HUES48 (cell line): Measurements from ENCODE around the gene ERH.

Source experiments
- H3K27ac ChIP-seq: one replicate; pipeline ENCODE4 v1.7.0; 2013; ENCODE audit warnings: low read depth, low read length, inconsistent platforms
- H3K27me3 ChIP-seq: 2 replicates; pipeline ENCODE4 v1.6.1; 2013; ENCODE audit warnings: mild to moderate bottlenecking, low read length; ENCODE audit not compliant: control insufficient read depth, insufficient read depth
- H3K36me3 ChIP-seq: 2 replicates; pipeline ENCODE4 v1.6.1; 2013; ENCODE audit warnings: low read length; ENCODE audit not compliant: control insufficient read depth, insufficient read depth
- H3K4me1 ChIP-seq: 2 replicates; pipeline ENCODE4 v1.6.1; 2013; ENCODE audit warnings: mild to moderate bottlenecking, low read length; ENCODE audit not compliant: control insufficient read depth, insufficient read depth
- H3K4me3 ChIP-seq: 2 replicates; pipeline ENCODE4 v1.5.1; 2013; ENCODE audit warnings: mild to moderate bottlenecking, low read depth, low read length
- H3K9ac ChIP-seq: 2 replicates; pipeline ENCODE4 v1.6.1; 2013; ENCODE audit warnings: mild to moderate bottlenecking, low read depth, low read length, moderate library complexity
- H3K9me3 ChIP-seq: 2 replicates; pipeline ENCODE4 v1.6.1; 2013; ENCODE audit warnings: low read length; ENCODE audit not compliant: control insufficient read depth, insufficient read depth

ERH gene

GRCh38 chr14:69356903-69357543 is 41.1 kb downstream of the ERH start:
- H3K36me3 ChIP-seq: no peaks in the 10 kb centered on the region
- no peak overlapping the region for H3K9ac ChIP-seq
- H3K9me3 ChIP-seq: no peaks in the 10 kb centered on the region
- H3K27ac ChIP-seq: no peak overlapping the region
- no peak overlapping the region for H3K4me3 ChIP-seq
- H3K27me3 ChIP-seq: no peaks in the 10 kb centered on the region
- no peaks in the 10 kb centered on the region for H3K4me1 ChIP-seq

- no peak overlapping the region for H3K4me3 ChIP-seq
- no peak overlapping the region for H3K9ac ChIP-seq
- no peak overlapping the region for H3K27ac ChIP-seq
- H3K4me1 ChIP-seq: peaks cover 3% of the 10 kb centered on the region; the same call in 1 of the 2 replicates
- H3K27me3 ChIP-seq: no peaks in the 10 kb centered on the region
- no peaks in the 10 kb centered on the region for H3K36me3 ChIP-seq
- H3K9me3 ChIP-seq: no peaks in the 10 kb centered on the region
Observed at GRCh38 chr14:69355607-69356281, 42.4 kb downstream of the ERH start.

GRCh38 chr14:69355154-69355597 is 42.9 kb downstream of the ERH start:
- H3K4me3 ChIP-seq: no peak overlapping the region
- peaks cover 3% of the 10 kb centered on the region; the same call in 1 of the 2 replicates for H3K4me1 ChIP-seq
- no peaks in the 10 kb centered on the region for H3K36me3 ChIP-seq
- H3K9ac ChIP-seq: no peak overlapping the region
- H3K27me3 ChIP-seq: no peaks in the 10 kb centered on the region
- H3K9me3 ChIP-seq: no peaks in the 10 kb centered on the region
- no peak overlapping the region for H3K27ac ChIP-seq

GRCh38 chr14:69354383-69355153 is 43.5 kb downstream of the ERH start:
- H3K9me3 ChIP-seq: no peaks in the 10 kb centered on the region
- peaks cover 3% of the 10 kb centered on the region; the same call in 1 of the 2 replicates for H3K4me1 ChIP-seq
- H3K9ac ChIP-seq: no peak overlapping the region
- H3K36me3 ChIP-seq: no peaks in the 10 kb centered on the region
- no peak overlapping the region for H3K27ac ChIP-seq
- H3K4me3 ChIP-seq: no peak overlapping the region
- H3K27me3 ChIP-seq: no peaks in the 10 kb centered on the region

- no peak overlapping the region for H3K27ac ChIP-seq
- no peaks in the 10 kb centered on the region for H3K9me3 ChIP-seq
- no peak overlapping the region for H3K4me3 ChIP-seq
- H3K27me3 ChIP-seq: no peaks in the 10 kb centered on the region
- H3K4me1 ChIP-seq: peaks cover 3% of the 10 kb centered on the region; the same call in 1 of the 2 replicates
- no peaks in the 10 kb centered on the region for H3K36me3 ChIP-seq
- no peak overlapping the region for H3K9ac ChIP-seq
Observed at GRCh38 chr14:69353168-69353567, 44.9 kb downstream of the ERH start.

GRCh38 chr14:69351911-69352310 is 46.2 kb downstream of the ERH start:
- Histone ChIP-seq H3K27ac (no peak overlapping the region), H3K9ac (no peak overlapping the region), H3K27me3 (no peaks in the 10 kb centered on the region), H3K4me1 (peaks cover 3% of the 10 kb centered on the region; the same call in 1 of the 2 replicates), H3K4me3 (no peak overlapping the region), H3K36me3 (no peaks in the 10 kb centered on the region), H3K9me3 (no peaks in the 10 kb centered on the region)

- Histone ChIP-seq H3K9me3 (no peaks in the 10 kb centered on the region), H3K27ac (no peak overlapping the region), H3K4me3 (no peak overlapping the region), H3K4me1 (peaks cover 5% of the 10 kb centered on the region; the same call in 1 of the 2 replicates), H3K9ac (no peak overlapping the region), H3K36me3 (no peaks in the 10 kb centered on the region), H3K27me3 (no peaks in the 10 kb centered on the region)
Observed at GRCh38 chr14:69351385-69351784, 46.7 kb downstream of the ERH start.

GRCh38 chr14:69350892-69351291 is 47.2 kb downstream of the ERH start:
- H3K36me3 ChIP-seq: no peaks in the 10 kb centered on the region
- H3K9ac ChIP-seq: no peak overlapping the region
- no peak overlapping the region for H3K27ac ChIP-seq
- no peaks in the 10 kb centered on the region for H3K9me3 ChIP-seq
- H3K4me1 ChIP-seq: peaks cover 6% of the 10 kb centered on the region; the same call in 1 of the 2 replicates
- H3K27me3 ChIP-seq: no peaks in the 10 kb centered on the region
- no peak overlapping the region for H3K4me3 ChIP-seq

GRCh38 chr14:69349091-69349777 is 48.9 kb downstream of the ERH start:
- Histone ChIP-seq H3K9me3 (no peaks in the 10 kb centered on the region), H3K27me3 (no peaks in the 10 kb centered on the region), H3K4me3 (no peak overlapping the region), H3K4me1 (peaks cover 6% of the 10 kb centered on the region; the same call in 1 of the 2 replicates), H3K36me3 (no peaks in the 10 kb centered on the region), H3K9ac (no peak overlapping the region), H3K27ac (no peak overlapping the region)

GRCh38 chr14:69346710-69347109 is 51.4 kb downstream of the ERH start:
- H3K27ac ChIP-seq: no peak overlapping the region
- no peaks in the 10 kb centered on the region for H3K27me3 ChIP-seq

More at GRCh38 chr14:69346710-69347109, 51.4 kb downstream of the ERH start:
- Histone ChIP-seq H3K9me3 (no peaks in the 10 kb centered on the region), H3K4me1 (peaks cover 6% of the 10 kb centered on the region; the same call in 1 of the 2 replicates), H3K9ac (no peak overlapping the region), H3K4me3 (no peak overlapping the region), H3K36me3 (no peaks in the 10 kb centered on the region)
